GM21576 (cell line): Measurements from ENCODE around the gene GMDS.

Experiments
- ATAC-seq: cut with Tn5 transposase; IDR thresholded peaks from one replicate; pipeline ENCODE4 v1.9.1; 2021; ENCODE audit warnings: mild to moderate bottlenecking, moderate library complexity; ENCODE audit not compliant: unreplicated experiment

GMDS gene

GRCh38 chr6:2209226-2209809 lies 36.1 kb downstream of the GMDS start:
- ATAC-seq = no peak

GRCh38 chr6:2208468-2208867 lies 36.9 kb downstream of the GMDS start:
- no peak for ATAC-seq

DNA sequence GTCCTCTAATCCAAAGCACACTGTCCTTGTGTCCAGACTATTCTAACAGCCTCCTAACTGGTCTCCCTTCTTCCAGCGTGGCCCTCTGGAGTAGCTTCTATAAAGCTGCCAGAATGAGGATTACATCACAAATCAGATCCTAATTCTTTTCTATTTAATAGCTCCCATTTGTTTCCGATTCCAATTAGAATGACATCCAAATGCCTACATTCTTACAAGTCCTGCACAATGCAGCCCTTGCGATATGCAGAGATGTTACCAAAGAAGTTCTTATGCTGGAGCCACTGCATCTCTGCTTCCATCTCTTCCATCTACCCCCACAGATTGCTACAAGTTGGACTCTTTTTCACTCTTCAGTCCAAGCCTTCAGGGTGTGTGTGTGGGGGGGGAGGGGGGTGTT lies 40.0 kb downstream of the GMDS start:
- no peak for ATAC-seq

DNA sequence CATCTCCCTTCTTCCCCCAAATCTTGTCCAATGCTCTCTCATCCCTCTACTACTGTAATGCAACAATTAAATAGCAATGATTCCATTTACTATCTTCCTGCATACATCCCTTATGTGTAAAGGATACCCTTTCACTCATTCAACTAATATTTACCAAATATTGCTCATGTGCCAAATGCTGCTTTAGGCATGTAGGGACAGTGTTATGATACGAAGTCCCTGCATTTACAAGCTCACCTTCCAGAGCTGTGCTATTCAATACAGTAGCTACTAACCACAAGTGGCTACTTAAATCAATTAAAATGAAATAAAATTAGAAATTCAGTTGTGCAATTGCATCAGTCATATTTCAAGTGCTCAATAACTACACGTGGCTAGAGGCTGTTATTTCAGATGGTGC lies 41.1 kb downstream of the GMDS start:
- no peak for ATAC-seq

GRCh38 chr6:2203264-2203663 lies 42.1 kb downstream of the GMDS start:
- ATAC-seq = no peak

DNA sequence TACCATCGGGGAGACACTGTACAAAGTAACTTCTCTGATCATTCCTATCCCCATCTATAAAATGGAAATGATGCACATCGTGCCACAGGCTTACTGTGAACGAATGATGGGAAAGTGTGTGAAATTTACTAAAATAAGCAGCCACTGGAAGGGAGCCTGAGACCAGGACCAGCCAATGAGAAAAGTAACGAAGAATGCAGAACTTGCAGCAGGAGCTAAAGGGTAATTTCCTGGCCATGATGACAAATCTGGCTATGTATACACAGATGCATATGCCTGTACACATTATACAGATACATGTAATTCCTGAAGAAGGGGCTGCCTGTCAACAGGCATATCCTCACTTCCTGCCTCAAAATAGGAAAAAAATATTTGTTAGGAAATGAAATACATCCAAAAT lies 47.4 kb downstream of the GMDS start:
- ATAC-seq = no peak

DNA sequence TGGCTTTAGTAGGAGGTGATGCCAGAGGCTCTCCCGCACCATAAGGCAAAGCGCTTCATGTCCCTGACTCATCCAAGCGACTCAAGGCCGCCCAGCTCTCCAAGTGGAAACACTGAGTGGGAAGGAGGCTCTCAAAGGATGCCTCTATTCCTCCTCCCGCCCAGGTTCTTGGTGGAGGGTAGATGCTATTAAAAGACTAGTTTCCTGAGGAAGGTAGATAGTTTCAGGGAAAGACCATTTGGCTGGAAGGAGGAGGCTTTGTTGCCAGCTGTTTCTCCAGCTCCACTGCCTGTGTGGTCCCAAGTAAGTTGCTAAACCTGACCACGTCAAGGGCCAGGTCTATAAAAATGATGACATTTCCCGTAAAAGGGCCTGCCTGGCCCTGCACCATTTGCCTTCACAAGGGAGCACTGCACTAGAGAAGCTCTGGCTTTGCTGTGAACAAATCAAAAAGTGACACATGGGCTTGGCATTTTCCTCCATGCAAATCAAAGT lies 48.2 kb downstream of the GMDS start:
- ATAC-seq = no peak

- ATAC-seq = no peak
Observed at GRCh38 chr6:2196079-2196679, 49.2 kb downstream of the GMDS start.

- no peak for ATAC-seq
Observed at GRCh38 chr6:2194643-2195042, 50.8 kb downstream of the GMDS start.

DNA sequence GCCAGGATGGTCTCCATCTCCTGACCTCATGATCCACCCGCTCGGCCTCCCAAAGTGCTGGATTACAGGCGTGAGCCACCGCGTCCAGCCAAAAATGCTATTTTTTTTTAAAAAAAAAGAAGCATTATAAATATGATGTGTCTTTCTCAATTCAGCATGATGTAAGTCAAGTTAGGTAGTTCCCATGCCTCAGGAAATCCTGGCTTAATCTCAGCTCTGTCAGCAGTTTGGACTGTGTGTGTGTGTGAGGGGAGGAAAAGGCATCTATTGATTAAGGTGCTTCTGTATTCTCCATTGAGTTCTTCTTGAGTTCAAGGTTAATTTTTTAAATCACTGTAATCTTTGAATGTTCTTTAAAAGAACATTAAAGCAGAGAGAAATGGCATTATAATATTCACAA lies 51.5 kb downstream of the GMDS start:
- no peak for ATAC-seq

DNA sequence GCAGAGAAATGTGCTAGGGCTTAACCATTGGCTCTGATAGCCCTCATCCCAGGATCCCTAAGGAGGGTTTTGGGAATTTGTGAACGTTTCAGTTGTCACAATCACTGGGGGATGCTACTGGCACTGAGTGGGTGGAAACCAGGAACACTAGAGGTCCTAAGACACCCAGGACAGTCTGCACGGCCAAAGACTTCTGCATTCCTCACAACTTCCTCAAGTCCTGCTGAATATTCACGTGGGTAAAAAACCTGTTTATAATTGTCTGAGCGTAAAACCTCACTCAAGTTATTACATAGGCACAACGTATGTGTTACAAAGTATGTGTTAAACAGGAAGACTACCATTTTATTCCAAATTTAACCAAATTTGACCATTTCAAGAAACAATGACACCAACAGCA lies 52.4 kb downstream of the GMDS start:
- ATAC-seq = no peak

DNA sequence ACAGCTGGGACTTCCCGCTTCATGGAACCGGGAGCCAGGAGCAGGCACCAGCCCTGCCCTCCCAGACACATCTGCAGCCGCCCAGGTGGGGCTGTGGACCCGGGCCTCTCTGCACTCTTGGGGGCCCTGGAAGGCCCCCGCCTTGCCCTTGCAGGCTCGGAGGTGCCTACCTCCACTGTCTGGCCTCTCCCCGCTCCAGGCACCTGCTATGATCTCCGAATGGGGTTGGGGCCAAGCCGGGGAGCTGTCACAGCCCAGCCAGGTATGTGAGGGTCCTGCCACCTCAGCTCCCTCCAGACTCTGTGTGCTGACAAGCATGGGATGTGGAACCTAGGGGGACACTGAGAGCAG lies 54.0 kb downstream of the GMDS start:
- ATAC-seq = no peak

GRCh38 chr6:2190661-2191389 lies 54.6 kb downstream of the GMDS start:
- ATAC-seq = no peak

- ATAC-seq = no peak
Observed at GRCh38 chr6:2188856-2189384, 56.5 kb downstream of the GMDS start.

DNA sequence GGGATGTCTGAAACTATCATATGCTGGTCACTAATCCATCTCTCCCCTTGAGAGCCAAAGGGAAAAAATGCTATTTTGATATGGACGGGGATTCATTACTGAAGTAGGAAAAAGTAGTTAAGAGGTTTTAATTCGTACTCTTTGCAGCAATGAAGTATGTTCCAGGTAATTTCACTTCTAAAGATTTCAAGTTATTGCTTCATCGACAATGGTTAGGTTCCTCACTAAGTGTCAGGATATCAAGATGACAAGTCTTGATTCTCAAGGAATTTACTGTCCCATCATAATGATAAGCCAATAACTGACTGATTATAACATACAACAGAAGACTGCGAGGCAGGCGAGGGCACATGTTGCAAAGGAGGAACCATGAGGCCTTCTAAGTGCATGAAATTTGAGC lies 57.0 kb downstream of the GMDS start:
- ATAC-seq = no peak

DNA sequence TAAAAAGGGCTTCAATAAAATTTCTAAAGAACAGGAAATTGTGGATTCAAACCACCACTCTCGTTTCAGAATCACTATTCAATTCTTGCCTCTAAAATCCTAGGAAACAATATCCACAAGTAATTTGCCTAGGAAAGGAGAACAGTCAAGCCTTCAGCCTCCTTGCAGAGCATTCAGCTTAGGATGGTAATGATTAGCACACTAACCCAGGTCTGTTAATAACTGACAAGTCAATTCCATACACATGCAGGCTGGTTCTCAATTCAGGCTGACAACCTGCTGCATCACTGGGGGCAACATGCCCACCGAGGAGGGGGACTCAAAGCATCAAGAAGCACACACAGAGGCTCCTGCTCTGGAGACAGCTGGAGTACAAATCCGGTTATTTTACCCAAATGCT lies 57.6 kb downstream of the GMDS start:
- ATAC-seq = no peak

- ATAC-seq = peak; percentile 78
Observed at GRCh38 chr6:2186516-2186915, 58.9 kb downstream of the GMDS start.

GRCh38 chr6:2185466-2185865 lies 59.9 kb downstream of the GMDS start:
- ATAC-seq = no peak

- no peak for ATAC-seq
Observed at GRCh38 chr6:2184700-2185455, 60.5 kb downstream of the GMDS start.

DNA sequence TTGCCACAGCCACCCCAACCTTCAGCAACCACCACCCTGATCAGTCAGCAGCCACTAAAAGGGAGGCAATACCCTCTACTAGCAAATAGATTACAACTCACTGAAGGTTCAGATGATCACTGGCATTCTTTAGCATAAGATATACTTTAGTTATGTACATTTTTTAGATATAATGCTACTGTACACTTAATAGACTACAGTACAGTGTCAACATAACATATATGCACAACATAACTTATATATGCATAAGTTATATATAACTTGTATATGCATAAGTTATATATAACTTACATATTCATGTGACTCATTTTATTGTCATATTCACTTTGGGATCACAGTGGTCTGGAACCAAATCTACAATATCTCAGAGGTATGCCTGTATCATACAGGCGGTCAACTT lies 61.7 kb downstream of the GMDS start:
- ATAC-seq = no peak

- no peak for ATAC-seq
Observed at GRCh38 chr6:2183246-2183645, 62.2 kb downstream of the GMDS start.
